Astrocyte (in vitro differentiated cells and primary cell): ENCODE measurements around the gene STEAP4. TPM values are rescaled to one million over a fixed set of nuclear protein-coding genes. Genes with fewer than 3 reads are reported as not detected.

Experiments
- DNase-seq: peaks from one replicate; pipeline ENCODE4 v3.0.0-alpha.2; 2010; ENCODE audit warnings: low read depth
- FAIRE-seq: peaks from 2 replicates; lab custom pipeline; 2011; peaks lifted over from hg19 to GRCh38; lab: Jason Lieb, UNC
- H2AFZ ChIP-seq: 2 replicates; pipeline ENCODE4 v1.6.0; 2012; ENCODE audit warnings: low read depth, low read length, inconsistent platforms
- H3K27ac ChIP-seq: 2 replicates; pipeline ENCODE4 v1.5.1; 2011; ENCODE audit warnings: low read depth, low read length, inconsistent platforms
- H3K27me3 ChIP-seq: 2 replicates; pipeline ENCODE4 v1.6.0; 2011; ENCODE audit warnings: low read length, inconsistent platforms; ENCODE audit not compliant: insufficient read depth
- H3K36me3 ChIP-seq: 2 replicates; pipeline ENCODE4 v1.5.1; 2011; ENCODE audit warnings: low read length, inconsistent platforms; ENCODE audit not compliant: insufficient read depth
- H3K4me1 ChIP-seq: 2 replicates; pipeline ENCODE4 v1.5.1; 2011; ENCODE audit warnings: low read length, inconsistent platforms; ENCODE audit not compliant: insufficient read depth
- H3K4me2 ChIP-seq: 2 replicates; pipeline ENCODE4 v1.6.0; 2012; ENCODE audit warnings: low read length, inconsistent platforms
- H3K4me3 ChIP-seq: 2 replicates; pipeline ENCODE4 v1.5.1; 2011; ENCODE audit warnings: low read depth, mild to moderate bottlenecking, low read length, inconsistent platforms; ENCODE audit not compliant: insufficient read depth
- H3K79me2 ChIP-seq: 2 replicates; pipeline ENCODE4 v1.6.0; 2012; ENCODE audit warnings: mild to moderate bottlenecking, low read length, inconsistent platforms; ENCODE audit not compliant: insufficient read depth
- H3K9ac ChIP-seq: 2 replicates; pipeline ENCODE4 v1.6.0; 2012; ENCODE audit warnings: mild to moderate bottlenecking, low read length, inconsistent platforms
- H3K9me3 ChIP-seq: 2 replicates; pipeline ENCODE4 v1.5.1; 2012; ENCODE audit warnings: low read depth, mild to moderate bottlenecking, low read length, inconsistent platforms; ENCODE audit not compliant: insufficient read depth
- H4K20me1 ChIP-seq: 2 replicates; pipeline ENCODE4 v1.6.0; 2012; ENCODE audit warnings: low read length, inconsistent platforms; ENCODE audit not compliant: insufficient read depth
- H3K27ac Mint-ChIP-seq: one replicate; pipeline ENCODE4 v1.8.0; 2021; ENCODE audit warnings: mild to moderate bottlenecking, mixed read lengths; ENCODE audit not compliant: unreplicated experiment
- H3K27me3 Mint-ChIP-seq: one replicate; pipeline ENCODE4 v1.8.0; 2021; ENCODE audit warnings: low read depth, mixed read lengths; ENCODE audit not compliant: unreplicated experiment
- H3K36me3 Mint-ChIP-seq: one replicate; pipeline ENCODE4 v1.8.0; 2021; ENCODE audit warnings: low read depth, mixed read lengths; ENCODE audit not compliant: unreplicated experiment
- H3K4me1 Mint-ChIP-seq: one replicate; pipeline ENCODE4 v1.8.0; 2021; ENCODE audit warnings: low read depth, mixed read lengths; ENCODE audit not compliant: unreplicated experiment
- H3K4me3 Mint-ChIP-seq: one replicate; pipeline ENCODE4 v1.8.0; 2021; ENCODE audit warnings: mild to moderate bottlenecking, moderate library complexity, mixed read lengths; ENCODE audit not compliant: unreplicated experiment
- H3K9me3 Mint-ChIP-seq: one replicate; pipeline ENCODE4 v1.8.0; 2021; ENCODE audit warnings: mild to moderate bottlenecking, mixed read lengths; ENCODE audit not compliant: unreplicated experiment
- EZH2 ChIP-seq: IDR thresholded peaks from 2 replicates; pipeline ENCODE4 v1.6.1; 2012; ENCODE audit warnings: mild to moderate bottlenecking, low read length, inconsistent platforms; ENCODE audit not compliant: insufficient read depth
- total RNA-seq: library from RNA; stranded (reverse); gene quantifications from 2 replicates; pipeline ENCODE4 v1.2.1, GENCODE V29; 2021
- TF ChIP-seq, protein P1 (sequence below): IDR thresholded peaks from 2 replicates; pipeline ENCODE4 v1.5.1; 2011; ENCODE audit warnings: low read depth, mild to moderate bottlenecking, inconsistent platforms, low read length, moderate library complexity; ENCODE audit not compliant: insufficient read depth

Gene STEAP4
- total RNA-seq, 1 donor from 2014 or later = not detected

DNA sequence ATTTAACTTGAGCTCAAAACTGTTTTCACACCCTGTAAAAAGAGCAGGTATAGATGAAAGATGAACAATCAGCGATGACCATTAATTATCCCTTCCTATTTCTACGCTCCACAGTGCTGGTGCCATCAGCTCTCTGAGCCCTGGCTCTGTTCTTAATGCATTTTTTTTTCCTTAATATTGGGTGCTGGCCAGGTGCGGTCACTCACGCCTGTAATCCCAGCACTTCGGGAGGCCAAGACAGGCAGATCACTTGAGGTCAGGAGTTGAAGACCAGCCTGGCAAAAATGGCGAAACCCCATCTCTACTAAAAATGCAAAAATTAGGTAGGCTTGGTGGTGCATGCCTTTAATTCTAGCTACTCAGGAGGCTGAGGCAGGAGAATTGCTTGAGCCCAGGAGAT lies 4.2 kb downstream of the STEAP4 start:
- no peak for FAIRE-seq
- H3K27me3 ChIP-seq = peaks cover 15% of the 10 kb centered on the region
- H4K20me1 ChIP-seq = no peaks in the 10 kb centered on the region
- H2AFZ ChIP-seq = no peak overlapping the region
- no peak overlapping the region for H3K4me3 Mint-ChIP-seq
- H3K4me1 ChIP-seq = no peaks in the 10 kb centered on the region
- H3K4me3 ChIP-seq = no peak overlapping the region
- no peak overlapping the region for H3K4me2 ChIP-seq
- no peaks in the 10 kb centered on the region for H3K36me3 Mint-ChIP-seq
- H3K9me3 ChIP-seq = no peaks in the 10 kb centered on the region
- H3K4me1 Mint-ChIP-seq = peaks cover 6% of the 10 kb centered on the region
- no peak overlapping the region for H3K27ac ChIP-seq
- H3K79me2 ChIP-seq = no peaks in the 10 kb centered on the region
- H3K9ac ChIP-seq = no peak overlapping the region
- no peak overlapping the region for H3K27ac Mint-ChIP-seq
- H3K27me3 Mint-ChIP-seq = peaks cover 21% of the 10 kb centered on the region
- H3K36me3 ChIP-seq = no peaks in the 10 kb centered on the region
- H3K9me3 Mint-ChIP-seq = no peaks in the 10 kb centered on the region
- TF ChIP-seq EZH2 = no peak
- TF ChIP-seq, protein P1, sequence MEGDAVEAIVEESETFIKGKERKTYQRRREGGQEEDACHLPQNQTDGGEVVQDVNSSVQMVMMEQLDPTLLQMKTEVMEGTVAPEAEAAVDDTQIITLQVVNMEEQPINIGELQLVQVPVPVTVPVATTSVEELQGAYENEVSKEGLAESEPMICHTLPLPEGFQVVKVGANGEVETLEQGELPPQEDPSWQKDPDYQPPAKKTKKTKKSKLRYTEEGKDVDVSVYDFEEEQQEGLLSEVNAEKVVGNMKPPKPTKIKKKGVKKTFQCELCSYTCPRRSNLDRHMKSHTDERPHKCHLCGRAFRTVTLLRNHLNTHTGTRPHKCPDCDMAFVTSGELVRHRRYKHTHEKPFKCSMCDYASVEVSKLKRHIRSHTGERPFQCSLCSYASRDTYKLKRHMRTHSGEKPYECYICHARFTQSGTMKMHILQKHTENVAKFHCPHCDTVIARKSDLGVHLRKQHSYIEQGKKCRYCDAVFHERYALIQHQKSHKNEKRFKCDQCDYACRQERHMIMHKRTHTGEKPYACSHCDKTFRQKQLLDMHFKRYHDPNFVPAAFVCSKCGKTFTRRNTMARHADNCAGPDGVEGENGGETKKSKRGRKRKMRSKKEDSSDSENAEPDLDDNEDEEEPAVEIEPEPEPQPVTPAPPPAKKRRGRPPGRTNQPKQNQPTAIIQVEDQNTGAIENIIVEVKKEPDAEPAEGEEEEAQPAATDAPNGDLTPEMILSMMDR = no peak
- DNase-seq = no peak

DNA sequence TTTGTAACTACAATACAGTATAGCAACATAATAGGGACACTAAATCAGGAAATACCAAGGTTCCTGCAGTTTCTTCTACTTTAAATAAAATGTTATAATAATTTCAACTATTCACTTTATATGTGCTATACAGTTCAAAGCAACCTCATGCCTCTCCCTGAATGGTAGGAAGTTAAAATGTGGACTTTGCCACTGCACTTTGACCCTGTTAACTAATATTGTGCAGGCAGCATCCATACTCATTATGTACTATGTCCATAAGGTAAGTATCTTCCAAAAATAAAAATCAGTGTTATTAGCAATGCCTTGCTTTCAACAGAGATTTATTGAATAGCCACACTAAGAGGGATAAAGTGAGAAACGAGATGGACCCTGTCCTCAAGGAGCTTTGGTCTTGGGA lies 4.8 kb downstream of the STEAP4 start:
- Histone ChIP-seq H2AFZ (no peak overlapping the region), H3K79me2 (no peaks in the 10 kb centered on the region), H4K20me1 (no peaks in the 10 kb centered on the region), H3K9ac (no peak overlapping the region), H3K9me3 (no peaks in the 10 kb centered on the region), H3K27ac (no peak overlapping the region), H3K4me1 (no peaks in the 10 kb centered on the region), H3K27me3 (peaks cover 11% of the 10 kb centered on the region), H3K4me3 (no peak overlapping the region), H3K4me2 (no peak overlapping the region), H3K36me3 (no peaks in the 10 kb centered on the region)
- H3K27ac Mint-ChIP-seq = no peak overlapping the region
- H3K27me3 Mint-ChIP-seq = peaks cover 17% of the 10 kb centered on the region
- H3K36me3 Mint-ChIP-seq = no peaks in the 10 kb centered on the region
- TF ChIP-seq EZH2 = no peak
- TF ChIP-seq, protein P1 = no peak
- no peaks in the 10 kb centered on the region for H3K9me3 Mint-ChIP-seq
- DNase-seq (no peak), FAIRE-seq (no peak)
- H3K4me1 Mint-ChIP-seq = peaks cover 6% of the 10 kb centered on the region
- H3K4me3 Mint-ChIP-seq = no peak overlapping the region

DNA sequence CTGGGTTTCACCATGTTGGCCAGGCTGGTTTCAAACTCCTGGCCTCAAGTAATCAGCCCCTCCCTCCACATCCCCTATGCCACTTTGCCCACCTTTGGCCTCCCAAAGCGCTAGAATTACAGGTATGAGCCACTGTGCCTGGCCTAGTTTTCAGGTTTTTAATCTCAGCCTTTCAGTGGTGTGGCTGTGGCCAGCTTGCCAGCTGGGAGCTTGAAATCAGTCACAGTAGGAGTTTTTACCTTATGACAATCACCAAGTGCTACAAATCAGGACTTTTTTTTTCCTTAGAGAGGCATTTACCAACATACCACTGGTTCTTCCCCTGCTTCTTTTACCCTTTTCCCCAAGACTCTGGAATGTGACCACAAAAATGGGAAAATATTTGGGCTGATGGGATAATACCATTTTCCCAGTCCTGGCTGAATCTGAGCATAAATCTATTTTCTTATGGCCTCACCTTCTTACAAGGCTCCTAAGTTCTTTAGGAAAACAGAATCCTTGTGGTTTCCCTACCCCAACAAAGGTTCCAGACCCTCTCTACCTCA lies 6.2 kb downstream of the STEAP4 start:
- H3K79me2 ChIP-seq = no peaks in the 10 kb centered on the region
- Mint-ChIP-seq H3K4me3 (no peak overlapping the region), H3K36me3 (no peaks in the 10 kb centered on the region), H3K4me1 (peaks cover 6% of the 10 kb centered on the region), H3K27me3 (peaks cover 4% of the 10 kb centered on the region), H3K9me3 (no peaks in the 10 kb centered on the region), H3K27ac (no peak overlapping the region)
- no peak for TF ChIP-seq EZH2
- TF ChIP-seq, protein P1 = no peak
- no peaks in the 10 kb centered on the region for H3K9me3 ChIP-seq
- no peak overlapping the region for H3K9ac ChIP-seq
- H3K4me3 ChIP-seq = no peak overlapping the region
- no peak overlapping the region for H3K27ac ChIP-seq
- no peaks in the 10 kb centered on the region for H3K4me1 ChIP-seq
- H4K20me1 ChIP-seq = no peaks in the 10 kb centered on the region
- H3K4me2 ChIP-seq = no peak overlapping the region
- H3K27me3 ChIP-seq = peaks cover 3% of the 10 kb centered on the region
- no peak overlapping the region for H2AFZ ChIP-seq
- H3K36me3 ChIP-seq = no peaks in the 10 kb centered on the region
- DNase-seq = peak; percentile 43
- FAIRE-seq = no peak
